ENCODE measurements around the gene RAMACL. TPM values are rescaled to one million over a fixed set of nuclear protein-coding genes. Genes with fewer than 3 reads are reported as not detected.

The RAMACL gene
- total and polyA plus RNA-seq, 2 of the 4 experiments (the other 2 are of a cell fraction) = 0.46 to 0.90 TPM

DNA sequence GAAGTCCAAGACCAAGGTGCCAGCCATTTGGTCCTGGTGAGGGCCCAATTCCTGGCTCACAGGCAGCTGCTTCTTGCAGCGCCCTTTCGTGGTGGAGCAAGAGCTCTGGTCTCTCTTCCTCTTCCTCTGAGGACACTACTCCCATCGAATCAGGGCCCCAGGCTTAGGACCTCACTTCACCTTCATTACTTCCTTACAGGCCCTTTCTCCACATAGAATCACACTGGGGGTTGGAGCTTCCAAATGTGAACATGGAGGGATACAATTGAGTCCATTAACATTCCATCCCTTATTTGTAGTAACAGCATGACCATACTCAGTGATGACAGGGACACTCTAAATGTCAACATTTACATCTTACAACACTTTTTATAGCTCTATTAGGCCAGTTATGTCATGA lies 2.3 kb downstream of the RAMACL start:
- Histone ChIP-seq H3K18ac (ENCODE audit: low read depth, low read length) (no peak overlapping the region; the same call in 1 of the 2 replicates), H4K5ac (ENCODE audit: low read depth, low read length) (no peak overlapping the region), H2BK20ac (ENCODE audit: low read depth, low read length) (no peak overlapping the region), H2BK5ac (ENCODE audit: low read depth, low read length, poor library complexity, severe bottlenecking) (no peak overlapping the region), H3K56ac (ENCODE audit: extremely low read depth, insufficient read depth, low read length) (no peak overlapping the region), H2AK9ac (replicated peaks; ENCODE audit: low read depth, low read length, poor library complexity) (no peak overlapping the region), H3K4me1 (ENCODE audit: control insufficient read depth, insufficient read depth, low read length) (peaks cover 15% of the 10 kb centered on the region), H4K91ac (ENCODE audit: insufficient read depth, low read depth, low read length) (no peak overlapping the region), H2AFZ (replicated peaks; ENCODE audit: low read length, poor library complexity) (no peak overlapping the region), H3K9me3 (ENCODE audit: control insufficient read depth, insufficient read depth, low read length) (no peaks in the 10 kb centered on the region), H3K36me3 (ENCODE audit: control insufficient read depth, insufficient read depth, low read length) (peaks cover 11% of the 10 kb centered on the region; the same call in 1 of the 2 replicates), H3K4ac (ENCODE audit: low read depth, low read length) (no peak overlapping the region), H3K27me3 (ENCODE audit: control insufficient read depth, insufficient read depth, low read length) (no peaks in the 10 kb centered on the region), H3K14ac (replicated peaks; ENCODE audit: low read depth, low read length) (no peak overlapping the region; the same call in 1 of the 2 replicates), H3K4me2 (ENCODE audit: low read depth, low read length) (no peak overlapping the region; the same call in 1 of the 2 replicates), H3K4me3 (ENCODE audit: insufficient read depth, low read depth, low read length) (no peak overlapping the region), H4K20me1 (ENCODE audit: insufficient read depth, low read length) (peaks cover 14% of the 10 kb centered on the region; the same call in 1 of the 2 replicates), H2BK120ac (ENCODE audit: low read depth, low read length) (no peak overlapping the region), H2AK5ac (ENCODE audit: low read depth, low read length) (no peak overlapping the region; the same call in 1 of the 2 replicates), H2BK15ac (ENCODE audit: low read depth, low read length) (no peak overlapping the region), H4K8ac (ENCODE audit: low read depth in 2 of 2, low read length in 2 of 2) (no peak overlapping the region), H3K27ac (ENCODE audit: insufficient read depth, low read length) (no peak overlapping the region), H3K79me1 (ENCODE audit: low read depth in 1 of 2, low read length in 2 of 2) (peaks cover 32 to 51% of the 10 kb centered on the region in 2 experiments), H3K9me1 (ENCODE audit: insufficient read depth, low read length) (peaks cover 7% of the 10 kb centered on the region; the same call in 1 of the 2 replicates), H3K9ac (ENCODE audit: low read depth, low read length) (no peak overlapping the region), H3K23ac (ENCODE audit: low read depth, low read length) (no peak overlapping the region)
- dilution Hi-C loops (cut with HindIII; ENCODE audit: low sequenced_read_pairs, unreplicated experiment) = no loop called here
- BruUV-seq (replicated peaks) = no TSS peak
- CTCF ChIA-PET = interaction anchor here (1.3 to 2.0 kb wide), 2 partner anchors 9 kb away, joined by 4 to 7 read pairs; no protein-coding TSS in a partner anchor
- in situ Hi-C loops (cut with MboI; ENCODE audit: low sequenced_read_pairs) = no loop called here
- WGBS, 2 experiments (ENCODE audit: extremely low coverage in 2 of 2, insufficient read length in 1 of 2) = no CpG with 5 or more reads among the region's 3 CpGs
- DNase-seq = no peak
- intact Hi-C loops (cut with micrococcal nuclease) = no loop called here
- ATAC-seq (ENCODE audit: low read depth) = no peak
- TF ChIP-seq CEBPB (IDR thresholded peaks at IDR 0.05; ENCODE audit: low read depth, low read length) = no peak
- TF ChIP-seq, protein P1, sequence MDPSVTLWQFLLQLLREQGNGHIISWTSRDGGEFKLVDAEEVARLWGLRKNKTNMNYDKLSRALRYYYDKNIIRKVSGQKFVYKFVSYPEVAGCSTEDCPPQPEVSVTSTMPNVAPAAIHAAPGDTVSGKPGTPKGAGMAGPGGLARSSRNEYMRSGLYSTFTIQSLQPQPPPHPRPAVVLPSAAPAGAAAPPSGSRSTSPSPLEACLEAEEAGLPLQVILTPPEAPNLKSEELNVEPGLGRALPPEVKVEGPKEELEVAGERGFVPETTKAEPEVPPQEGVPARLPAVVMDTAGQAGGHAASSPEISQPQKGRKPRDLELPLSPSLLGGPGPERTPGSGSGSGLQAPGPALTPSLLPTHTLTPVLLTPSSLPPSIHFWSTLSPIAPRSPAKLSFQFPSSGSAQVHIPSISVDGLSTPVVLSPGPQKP (IDR thresholded peaks at IDR 0.05; ENCODE audit: borderline replicate concordance, low read depth, low read length) = no peak
- TF ChIP-seq, protein P2, sequence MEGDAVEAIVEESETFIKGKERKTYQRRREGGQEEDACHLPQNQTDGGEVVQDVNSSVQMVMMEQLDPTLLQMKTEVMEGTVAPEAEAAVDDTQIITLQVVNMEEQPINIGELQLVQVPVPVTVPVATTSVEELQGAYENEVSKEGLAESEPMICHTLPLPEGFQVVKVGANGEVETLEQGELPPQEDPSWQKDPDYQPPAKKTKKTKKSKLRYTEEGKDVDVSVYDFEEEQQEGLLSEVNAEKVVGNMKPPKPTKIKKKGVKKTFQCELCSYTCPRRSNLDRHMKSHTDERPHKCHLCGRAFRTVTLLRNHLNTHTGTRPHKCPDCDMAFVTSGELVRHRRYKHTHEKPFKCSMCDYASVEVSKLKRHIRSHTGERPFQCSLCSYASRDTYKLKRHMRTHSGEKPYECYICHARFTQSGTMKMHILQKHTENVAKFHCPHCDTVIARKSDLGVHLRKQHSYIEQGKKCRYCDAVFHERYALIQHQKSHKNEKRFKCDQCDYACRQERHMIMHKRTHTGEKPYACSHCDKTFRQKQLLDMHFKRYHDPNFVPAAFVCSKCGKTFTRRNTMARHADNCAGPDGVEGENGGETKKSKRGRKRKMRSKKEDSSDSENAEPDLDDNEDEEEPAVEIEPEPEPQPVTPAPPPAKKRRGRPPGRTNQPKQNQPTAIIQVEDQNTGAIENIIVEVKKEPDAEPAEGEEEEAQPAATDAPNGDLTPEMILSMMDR (conservative IDR thresholded peaks at IDR 0.05; ENCODE audit: low read depth, low read length) = no peak
- TF ChIP-seq, protein P3, sequence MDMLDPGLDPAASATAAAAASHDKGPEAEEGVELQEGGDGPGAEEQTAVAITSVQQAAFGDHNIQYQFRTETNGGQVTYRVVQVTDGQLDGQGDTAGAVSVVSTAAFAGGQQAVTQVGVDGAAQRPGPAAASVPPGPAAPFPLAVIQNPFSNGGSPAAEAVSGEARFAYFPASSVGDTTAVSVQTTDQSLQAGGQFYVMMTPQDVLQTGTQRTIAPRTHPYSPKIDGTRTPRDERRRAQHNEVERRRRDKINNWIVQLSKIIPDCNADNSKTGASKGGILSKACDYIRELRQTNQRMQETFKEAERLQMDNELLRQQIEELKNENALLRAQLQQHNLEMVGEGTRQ (IDR thresholded peaks at IDR 0.05; ENCODE audit: low read depth, low read length) = no peak
- no peak for TF ChIP-seq SMC3 (IDR thresholded peaks at IDR 0.05; ENCODE audit: low read depth, low read length)
- TF ChIP-seq MAFK (IDR thresholded peaks at IDR 0.05; ENCODE audit: low read depth, low read length) = no peak
- no peak for TF ChIP-seq MXI1 (IDR thresholded peaks at IDR 0.05; ENCODE audit: borderline replicate concordance, low read depth, low read length)
- no peak for TF ChIP-seq MAZ (IDR thresholded peaks at IDR 0.05; ENCODE audit: borderline replicate concordance, low read depth, low read length)
- TF ChIP-seq POLR2A (IDR thresholded peaks at IDR 0.05; ENCODE audit: low read depth, low read length) = no peak
- POLR2A ChIA-PET (ENCODE audit: unreplicated experiment) = no interaction called here

Measured in IMR-90 (cell line).